H1 (cell line): ENCODE data around the gene HTATIP2. TPM values are rescaled to one million over a fixed set of nuclear protein-coding genes. Genes with fewer than 3 reads are reported as not detected.

ENCODE experiments used
- CTCF ChIA-PET: fragments of 300-600 bp; sonication (Branson Sonifier 250); formaldehyde crosslinking; loops from one replicate; lab custom pipeline; 2021; ENCODE audit not compliant: partially characterized antibody; lab: Charles Lee
- POLR2A ChIA-PET: fragments of 300-600 bp; sonication (Branson Sonifier 250); formaldehyde crosslinking; loops from one replicate; lab custom pipeline; 2021; ENCODE audit warnings: inconsistent platforms; ENCODE audit not compliant: partially characterized antibody; lab: Charles Lee
- DNase-seq, 2 experiments: peaks; one replicate each; pipeline versions ENCODE4 v3.0.0 to v3.0.0-alpha.2; 2010 to 2022; ENCODE audit warnings: low spot score in 2 of 2, low read depth in 1 of 2, mixed read lengths in 1 of 2
- FAIRE-seq: peaks from 2 replicates; lab custom pipeline; 2011; peaks lifted over from hg19 to GRCh38; lab: Jason Lieb, UNC
- H2AFZ ChIP-seq: 2 replicates; pipeline ENCODE4 v1.8.1; 2012; ENCODE audit warnings: low read length, inconsistent platforms
- H2AK5ac ChIP-seq: 2 replicates; pipeline ENCODE4 v1.6.1; 2013; ENCODE audit warnings: low read depth, low read length
- H2BK120ac ChIP-seq: replicated peaks from 2 replicates; pipeline ENCODE3; 2013; ENCODE audit warnings: low read depth, low read length, inconsistent platforms
- H2BK12ac ChIP-seq: 2 replicates; pipeline ENCODE4 v1.6.1; 2013; ENCODE audit warnings: low read depth, low read length
- H2BK15ac ChIP-seq: 2 replicates; pipeline ENCODE4 v1.6.1; 2013; ENCODE audit warnings: low read length
- H2BK20ac ChIP-seq: 2 replicates; pipeline ENCODE4 v1.6.1; 2013; ENCODE audit warnings: low read length
- H2BK5ac ChIP-seq: 2 replicates; pipeline ENCODE4 v1.6.1; 2013; ENCODE audit warnings: low read depth, low read length
- H3K14ac ChIP-seq: 2 replicates; pipeline ENCODE4 v1.6.1; 2013; ENCODE audit warnings: inconsistent platforms; ENCODE audit not compliant: insufficient read length
- H3K18ac ChIP-seq: 2 replicates; pipeline ENCODE4 v1.6.1; 2013; ENCODE audit warnings: low read length; ENCODE audit errors: extremely low read depth
- H3K23ac ChIP-seq: 2 replicates; pipeline ENCODE4 v1.6.1; 2013; ENCODE audit warnings: inconsistent platforms; ENCODE audit not compliant: insufficient read length
- H3K23me2 ChIP-seq: 2 replicates; pipeline ENCODE4 v1.6.1; 2013; ENCODE audit warnings: low read depth, low read length
- H3K27ac ChIP-seq: 2 replicates; pipeline ENCODE4 v1.6.1; 2011; ENCODE audit warnings: low read depth, low read length, inconsistent platforms
- H3K27me3 ChIP-seq, 4 experiments: replicated peaks in 1 of 4; 1 replicate in 1 of 4; 2 replicates in 3 of 4; pipeline versions ENCODE4 v1.6.1 to v1.8.1; 2011 to 2013; ENCODE audit warnings: low read length in 3 of 4, mild to moderate bottlenecking in 3 of 4, inconsistent platforms in 2 of 4, mixed read lengths in 2 of 4, moderate library complexity in 1 of 4; ENCODE audit not compliant: control insufficient read depth in 3 of 4, insufficient read depth in 3 of 4; ENCODE audit errors: extremely low read depth in 1 of 4
- H3K36me3 ChIP-seq, 4 experiments: 2 replicates each; pipeline versions ENCODE4 v1.6.1 to v1.8.1; 2011 to 2013; ENCODE audit warnings: mild to moderate bottlenecking in 4 of 4, low read length in 3 of 4, moderate library complexity in 2 of 4, control low read depth in 1 of 4, inconsistent platforms in 1 of 4; ENCODE audit not compliant: insufficient read depth in 4 of 4, control insufficient read depth in 2 of 4
- H3K4ac ChIP-seq: replicated peaks from 2 replicates; pipeline ENCODE3; 2013; ENCODE audit warnings: low read length, low read depth, mixed read lengths, inconsistent platforms; ENCODE audit not compliant: insufficient read length
- H3K4me1 ChIP-seq, 4 experiments: replicated peaks in 1 of 4; 1 replicate in 1 of 4; 2 replicates in 3 of 4; pipeline versions ENCODE4 v1.6.1 to v1.8.1; 2011 to 2013; ENCODE audit warnings: low read length in 3 of 4, inconsistent platforms in 2 of 4, mixed read lengths in 1 of 4; ENCODE audit not compliant: insufficient read depth in 4 of 4, control insufficient read depth in 3 of 4
- H3K4me2 ChIP-seq, 2 experiments: 2 replicates each; pipeline versions ENCODE4 v1.6.1 to v1.8.1; 2011 to 2013; ENCODE audit warnings: low read depth in 2 of 2, low read length in 2 of 2, control low read depth in 1 of 2, inconsistent platforms in 1 of 2, mild to moderate bottlenecking in 1 of 2; ENCODE audit not compliant: insufficient read depth in 1 of 2
- H3K4me3 ChIP-seq, 4 experiments: fragments of 200-600, 300-600 bp in 1 of 4; sonication (generic), shearing (Covaris generic), sonication (Bioruptor Twin) in 1 of 4; 2 replicates each; pipeline versions ENCODE4 v1.5.1 to v1.8.1; 2011 to 2016; ENCODE audit warnings: low read length in 4 of 4, low read depth in 3 of 4, control low read depth in 2 of 4, inconsistent platforms in 2 of 4, mild to moderate bottlenecking in 2 of 4, mixed read lengths in 1 of 4, moderate library complexity in 1 of 4; ENCODE audit not compliant: insufficient read depth in 2 of 4; ENCODE audit errors: extremely low read depth in 1 of 4
- H3K56ac ChIP-seq: replicated peaks from 2 replicates; pipeline ENCODE3; 2013; ENCODE audit warnings: low read depth, mild to moderate bottlenecking, mixed read lengths, low read length, inconsistent platforms; ENCODE audit not compliant: insufficient read length
- H3K79me1 ChIP-seq: 2 replicates; pipeline ENCODE4 v1.6.1; 2013; ENCODE audit warnings: low read depth, low read length, control low read depth
- H3K79me2 ChIP-seq, 2 experiments: 2 replicates each; pipeline versions ENCODE4 v1.6.1 to v1.8.1; 2012 to 2013; ENCODE audit warnings: low read length in 2 of 2, mild to moderate bottlenecking in 2 of 2, inconsistent platforms in 1 of 2; ENCODE audit not compliant: insufficient read depth in 2 of 2, control insufficient read depth in 1 of 2
- H3K9ac ChIP-seq, 4 experiments: replicated peaks in 1 of 4; 1 replicate in 1 of 4; 2 replicates in 3 of 4; pipeline versions ENCODE4 v1.6.1 to v1.8.1; 2011 to 2013; ENCODE audit warnings: low read depth in 3 of 4, low read length in 3 of 4, control low read depth in 2 of 4, mild to moderate bottlenecking in 2 of 4, moderate library complexity in 2 of 4, inconsistent platforms in 1 of 4; ENCODE audit errors: extremely low read depth in 1 of 4
- H3K9me3 ChIP-seq, 2 experiments: 2 replicates each; pipeline versions ENCODE4 v1.6.1 to v1.8.1; 2012 to 2013; ENCODE audit warnings: mild to moderate bottlenecking in 2 of 2, moderate library complexity in 2 of 2, control low read depth in 1 of 2, inconsistent platforms in 1 of 2, low read depth in 1 of 2, low read length in 1 of 2, mixed read lengths in 1 of 2; ENCODE audit not compliant: insufficient read depth in 2 of 2
- H4K20me1 ChIP-seq, 2 experiments: replicated peaks in 1 of 2; 2 replicates each; pipeline versions ENCODE3 to v1.8.1; 2011 to 2013; ENCODE audit warnings: inconsistent platforms in 2 of 2, low read length in 2 of 2, mild to moderate bottlenecking in 1 of 2; ENCODE audit not compliant: insufficient read depth in 2 of 2, control insufficient read depth in 1 of 2
- H4K5ac ChIP-seq: 2 replicates; pipeline ENCODE4 v1.6.1; 2013; ENCODE audit warnings: low read length, low read depth, mixed read lengths, inconsistent platforms; ENCODE audit not compliant: insufficient read length
- H4K8ac ChIP-seq: 2 replicates; pipeline ENCODE4 v1.8.0; 2013; ENCODE audit warnings: mild to moderate bottlenecking, moderate library complexity, low read length, inconsistent platforms; ENCODE audit not compliant: insufficient read depth; ENCODE audit errors: extremely low read depth
- H4K91ac ChIP-seq: replicated peaks from 2 replicates; pipeline ENCODE3; 2013; ENCODE audit warnings: low read length, mixed read lengths, inconsistent platforms; ENCODE audit not compliant: insufficient read length
- BACH1 ChIP-seq: IDR thresholded peaks from 2 replicates; pipeline ENCODE4 v1.6.1; 2012; ENCODE audit warnings: low read length, improper control_type of control experiment
- EZH2 ChIP-seq: fragments of 200-600 bp; sonication (generic); IDR thresholded peaks from 2 replicates; pipeline ENCODE4 v1.7.1; 2012; ENCODE audit warnings: low read depth, mild to moderate bottlenecking, moderate library complexity, low read length, inconsistent platforms; ENCODE audit not compliant: severe bottlenecking
- HDAC2 ChIP-seq, 2 experiments: fragments of 300-600 bp in 1 of 2; sonication (generic) in 1 of 2; IDR thresholded peaks; 2 replicates each; pipeline ENCODE4 v1.6.1; 2011 to 2012; ENCODE audit warnings: low read depth in 2 of 2, low read length in 2 of 2, mild to moderate bottlenecking in 2 of 2, moderate library complexity in 2 of 2, borderline replicate concordance in 1 of 2, inconsistent platforms in 1 of 2
- JUN ChIP-seq: IDR thresholded peaks from 2 replicates; pipeline ENCODE4 v1.6.1; 2011; ENCODE audit warnings: low read depth, mild to moderate bottlenecking, improper control_type of control experiment, low read length
- POU5F1 ChIP-seq: IDR thresholded peaks from 2 replicates; pipeline ENCODE4 v1.6.1; 2011; ENCODE audit warnings: low read depth, mild to moderate bottlenecking, low read length, moderate library complexity
- RBBP5 ChIP-seq: IDR thresholded peaks from 2 replicates; pipeline ENCODE4 v1.7.1; 2012; ENCODE audit warnings: low read depth, mild to moderate bottlenecking, inconsistent platforms, low read length, moderate library complexity, borderline replicate concordance
- SIRT6 ChIP-seq: IDR thresholded peaks from one replicate; pipeline ENCODE4 v1.7.1; 2012; ENCODE audit warnings: low read length, inconsistent platforms
- SIX5 ChIP-seq: IDR thresholded peaks from 2 replicates; pipeline ENCODE4 v1.6.1; 2011; ENCODE audit warnings: mild to moderate bottlenecking, low read depth, low read length
- SP2 ChIP-seq: IDR thresholded peaks from 2 replicates; pipeline ENCODE4 v1.6.1; 2012; ENCODE audit warnings: mild to moderate bottlenecking, low read length, inconsistent platforms
- SRF ChIP-seq: IDR thresholded peaks from 2 replicates; pipeline ENCODE4 v1.6.1; 2011; ENCODE audit warnings: mild to moderate bottlenecking, low read depth, low read length, moderate library complexity
- TAF1 ChIP-seq: IDR thresholded peaks from 2 replicates; pipeline ENCODE4 v1.6.1; 2011; ENCODE audit warnings: mild to moderate bottlenecking, low read depth, low read length
- TBP ChIP-seq: IDR thresholded peaks from 2 replicates; pipeline ENCODE4 v1.6.1; 2011; ENCODE audit warnings: low read depth, low read length, improper control_type of control experiment
- TEAD4 ChIP-seq: IDR thresholded peaks from 2 replicates; pipeline ENCODE4 v1.6.1; 2012; ENCODE audit warnings: low read depth, low read length, inconsistent platforms, mixed read lengths
- polyA plus RNA-seq, 7 experiments: library from polyadenylated mRNA; depleted of rRNA in 3 of 7; stranded (reverse) in 5 of 7; unstranded in 2 of 7; fragments of >200 nt in 5 of 7; fragments of 200-250 nt in 2 of 7; gene quantifications; 1 replicate in 5 of 7; 2 replicates in 1 of 7; 4 replicates in 1 of 7; pipeline versions ENCODE4 v1.2.1 to v1.2.3, GENCODE V29; 2011 to 2013; ENCODE audit warnings: missing spikeins in 2 of 7, mixed read lengths in 2 of 7
- total RNA-seq: library from RNA; stranded (reverse); fragmentation: NEBNext Ultra II Directional; extraction: Animal tissue kit (Norgen Biotek cat#: 25700); gene quantifications from 2 replicates; pipeline ENCODE4 v1.2.1, GENCODE V29; 2021
- TF ChIP-seq, protein P1 (sequence below): IDR thresholded peaks from 2 replicates; pipeline ENCODE4 v1.6.1; 2011; ENCODE audit warnings: low read length, improper control_type of control experiment

Gene HTATIP2
- total and polyA plus RNA-seq, 2 of the 8 experiments (the other 6 are each of a cell fraction or from before 2014, with no cell fraction given) = 22.6 to 33.1 TPM

DNA sequence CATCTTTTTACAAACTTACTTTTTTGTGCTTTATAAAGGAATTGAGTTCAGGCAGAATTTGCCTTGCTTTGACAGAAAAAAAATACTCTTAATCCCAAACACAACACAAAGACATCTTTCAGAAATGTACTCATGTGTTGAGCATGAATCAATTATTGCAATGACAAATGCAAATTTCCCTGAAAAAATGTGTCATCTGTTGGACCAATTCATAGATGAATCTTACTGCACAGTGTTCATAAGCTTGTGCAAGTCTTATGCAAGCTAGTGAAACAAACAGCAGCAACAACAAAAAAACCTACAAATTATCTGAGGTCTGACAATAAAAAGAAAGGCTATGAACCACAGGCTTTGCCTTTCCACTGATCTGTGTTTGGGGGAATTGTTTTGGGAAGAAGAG is 42.3 kb upstream of the HTATIP2 start:
- Histone ChIP-seq H3K4me1 (no peaks in the 10 kb centered on the region), H2BK12ac (no peak overlapping the region), H3K18ac (no peak overlapping the region), H2BK20ac (no peak overlapping the region), H3K36me3 (no peaks in the 10 kb centered on the region), H2BK120ac (no peak overlapping the region), H2BK5ac (no peak overlapping the region), H3K9me3 (no peaks in the 10 kb centered on the region), H3K23ac (no peak overlapping the region), H2BK15ac (no peak overlapping the region), H4K5ac (no peak overlapping the region), H2AK5ac (no peak overlapping the region), H4K91ac (no peak overlapping the region), H3K27me3 (no peaks in the 10 kb centered on the region), H4K20me1 (no peaks in the 10 kb centered on the region), H3K27ac (no peak overlapping the region), H3K79me2 (no peaks in the 10 kb centered on the region), H3K79me1 (no peaks in the 10 kb centered on the region), H3K4me2 (no peak overlapping the region), H3K4ac (no peak overlapping the region), H3K56ac (no peak overlapping the region), H3K14ac (no peak overlapping the region), H4K8ac (no peak overlapping the region), H3K4me3 (no peak overlapping the region), H3K9ac (no peak overlapping the region), H3K23me2 (no peaks in the 10 kb centered on the region; the same call in 1 of the 2 replicates), H2AFZ (no peak overlapping the region)
- no peak for DNase-seq
- no peak for TF ChIP-seq SIRT6
- no peak for TF ChIP-seq TBP
- TF ChIP-seq POU5F1 = no peak
- TF ChIP-seq EZH2 = no peak
- TF ChIP-seq RBBP5 = no peak
- no peak for TF ChIP-seq SP2
- TF ChIP-seq TAF1 = no peak
- TF ChIP-seq HDAC2 (IDR thresholded peaks at IDR 0.05; ENCODE audit: borderline replicate concordance in 1 of 2, low read depth in 2 of 2, low read length in 2 of 2) = no peak
- TF ChIP-seq, protein P1, sequence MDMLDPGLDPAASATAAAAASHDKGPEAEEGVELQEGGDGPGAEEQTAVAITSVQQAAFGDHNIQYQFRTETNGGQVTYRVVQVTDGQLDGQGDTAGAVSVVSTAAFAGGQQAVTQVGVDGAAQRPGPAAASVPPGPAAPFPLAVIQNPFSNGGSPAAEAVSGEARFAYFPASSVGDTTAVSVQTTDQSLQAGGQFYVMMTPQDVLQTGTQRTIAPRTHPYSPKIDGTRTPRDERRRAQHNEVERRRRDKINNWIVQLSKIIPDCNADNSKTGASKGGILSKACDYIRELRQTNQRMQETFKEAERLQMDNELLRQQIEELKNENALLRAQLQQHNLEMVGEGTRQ = no peak
- TF ChIP-seq SIX5 = no peak
- no peak for TF ChIP-seq SRF
- no peak for TF ChIP-seq TEAD4
- TF ChIP-seq BACH1 = no peak
- no peak for TF ChIP-seq JUN
- CTCF ChIA-PET = interaction anchor here (0.8 to 1.7 kb wide), 4 partner anchors 15 to 193 kb away, joined by 3 to 4 read pairs (median 3); no protein-coding TSS in a partner anchor
- POLR2A ChIA-PET = no interaction called here
- FAIRE-seq = no peak
